ENCODE measurements around the gene SCAPER.
"Not testable (repeated sequence)": the region's sequence is repeated elsewhere in the genome, so short reads cannot be mapped to it uniquely, and the experiment has no call there.

Gene SCAPER

DNA sequence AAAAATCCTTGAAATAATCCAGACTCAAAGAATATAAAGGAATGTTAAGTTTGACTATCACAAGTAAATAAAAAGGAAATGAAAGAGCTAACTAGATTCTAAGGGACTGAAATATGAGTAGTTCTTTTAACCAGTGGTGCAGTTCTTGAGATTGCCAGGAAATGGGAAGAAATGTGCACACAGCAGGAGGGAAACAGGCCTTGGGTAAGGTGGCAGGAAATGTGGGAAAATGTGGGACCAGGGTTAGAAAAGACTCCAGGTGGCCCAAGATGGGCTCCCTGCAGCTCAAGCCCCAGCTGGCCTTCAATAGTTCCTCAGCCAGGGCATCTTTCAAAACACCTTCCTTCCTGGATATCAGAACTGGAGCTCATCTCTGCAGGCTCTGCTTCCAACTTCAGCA, 387.2 kb downstream of the SCAPER start:
- H3K9me3 Mint-ChIP-seq: no peaks in the 10 kb centered on the region
- H3K27ac Mint-ChIP-seq: no peak overlapping the region
- H3K4me1 Mint-ChIP-seq: no peaks in the 10 kb centered on the region
- no peak overlapping the region for H3K4me3 Mint-ChIP-seq
- no peaks in the 10 kb centered on the region for H3K27me3 Mint-ChIP-seq (ENCODE audit: low read depth, poor library complexity)
- no peak for DNase-seq
- no peaks in the 10 kb centered on the region for H3K36me3 Mint-ChIP-seq (ENCODE audit: low read depth)
- TF ChIP-seq, protein P1, sequence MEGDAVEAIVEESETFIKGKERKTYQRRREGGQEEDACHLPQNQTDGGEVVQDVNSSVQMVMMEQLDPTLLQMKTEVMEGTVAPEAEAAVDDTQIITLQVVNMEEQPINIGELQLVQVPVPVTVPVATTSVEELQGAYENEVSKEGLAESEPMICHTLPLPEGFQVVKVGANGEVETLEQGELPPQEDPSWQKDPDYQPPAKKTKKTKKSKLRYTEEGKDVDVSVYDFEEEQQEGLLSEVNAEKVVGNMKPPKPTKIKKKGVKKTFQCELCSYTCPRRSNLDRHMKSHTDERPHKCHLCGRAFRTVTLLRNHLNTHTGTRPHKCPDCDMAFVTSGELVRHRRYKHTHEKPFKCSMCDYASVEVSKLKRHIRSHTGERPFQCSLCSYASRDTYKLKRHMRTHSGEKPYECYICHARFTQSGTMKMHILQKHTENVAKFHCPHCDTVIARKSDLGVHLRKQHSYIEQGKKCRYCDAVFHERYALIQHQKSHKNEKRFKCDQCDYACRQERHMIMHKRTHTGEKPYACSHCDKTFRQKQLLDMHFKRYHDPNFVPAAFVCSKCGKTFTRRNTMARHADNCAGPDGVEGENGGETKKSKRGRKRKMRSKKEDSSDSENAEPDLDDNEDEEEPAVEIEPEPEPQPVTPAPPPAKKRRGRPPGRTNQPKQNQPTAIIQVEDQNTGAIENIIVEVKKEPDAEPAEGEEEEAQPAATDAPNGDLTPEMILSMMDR (IDR thresholded peaks at IDR 0.05): no peak

- DNase-seq: no peak
- Mint-ChIP-seq H3K4me3 (no peak overlapping the region), H3K27ac (no peak overlapping the region)
These were observed 390.9 kb downstream of the SCAPER start for GRCh38 chr15:76514282-76514681.

GRCh38 chr15:76512971-76513370, 392.2 kb downstream of the SCAPER start:
- Mint-ChIP-seq H3K4me1 (no peaks in the 10 kb centered on the region), H3K4me3 (no peak overlapping the region), H3K36me3 (ENCODE audit: low read depth) (no peaks in the 10 kb centered on the region), H3K27me3 (ENCODE audit: low read depth, poor library complexity) (no peaks in the 10 kb centered on the region), H3K9me3 (peaks cover 4% of the 10 kb centered on the region), H3K27ac (peak overlapping the region; percentile 7)
- no peak for DNase-seq
- TF ChIP-seq, protein P1 (IDR thresholded peaks at IDR 0.05): no peak

More at GRCh38 chr15:76514282-76514681, 390.9 kb downstream of the SCAPER start:
- Mint-ChIP-seq H3K27me3 (ENCODE audit: low read depth, poor library complexity) (no peaks in the 10 kb centered on the region), H3K36me3 (ENCODE audit: low read depth) (no peaks in the 10 kb centered on the region), H3K9me3 (peaks cover 4% of the 10 kb centered on the region), H3K4me1 (no peaks in the 10 kb centered on the region)
- TF ChIP-seq, protein P1 (IDR thresholded peaks at IDR 0.05): no peak

DNA sequence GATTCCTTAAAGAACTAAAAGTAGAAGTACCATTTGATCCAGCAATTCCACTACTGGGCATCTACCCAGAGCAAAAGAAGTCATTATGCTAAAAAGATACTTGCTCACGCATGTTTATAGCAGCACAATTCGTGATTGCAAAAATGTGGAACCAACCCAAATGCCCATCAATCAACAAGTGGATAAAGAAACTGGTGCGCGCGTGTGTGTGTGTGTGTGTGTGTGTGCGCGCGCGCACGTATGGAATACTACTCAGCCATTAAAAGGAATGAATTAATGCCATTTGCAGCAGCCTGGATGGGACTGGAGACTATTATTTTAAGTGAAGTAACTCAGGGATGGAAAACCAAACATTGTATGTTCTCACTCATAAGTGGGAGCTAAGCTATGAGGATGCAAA, 394.5 kb downstream of the SCAPER start:
- not testable (repeated sequence) for H3K9me3 Mint-ChIP-seq; H3K36me3 Mint-ChIP-seq (ENCODE audit: low read depth); H3K4me3 Mint-ChIP-seq; H3K27ac Mint-ChIP-seq; H3K4me1 Mint-ChIP-seq; H3K27me3 Mint-ChIP-seq (ENCODE audit: low read depth, poor library complexity); DNase-seq

- H3K4me1 Mint-ChIP-seq: no peaks in the 10 kb centered on the region
- H3K27ac Mint-ChIP-seq: no peak overlapping the region
- TF ChIP-seq, protein P1 (IDR thresholded peaks at IDR 0.05): no peak
- no peaks in the 10 kb centered on the region for H3K27me3 Mint-ChIP-seq (ENCODE audit: low read depth, poor library complexity)
- H3K4me3 Mint-ChIP-seq: no peak overlapping the region
- no peak for DNase-seq
- H3K9me3 Mint-ChIP-seq: no peaks in the 10 kb centered on the region
- H3K36me3 Mint-ChIP-seq (ENCODE audit: low read depth): no peaks in the 10 kb centered on the region
These were observed 401.3 kb downstream of the SCAPER start for GRCh38 chr15:76503804-76504203.

DNA sequence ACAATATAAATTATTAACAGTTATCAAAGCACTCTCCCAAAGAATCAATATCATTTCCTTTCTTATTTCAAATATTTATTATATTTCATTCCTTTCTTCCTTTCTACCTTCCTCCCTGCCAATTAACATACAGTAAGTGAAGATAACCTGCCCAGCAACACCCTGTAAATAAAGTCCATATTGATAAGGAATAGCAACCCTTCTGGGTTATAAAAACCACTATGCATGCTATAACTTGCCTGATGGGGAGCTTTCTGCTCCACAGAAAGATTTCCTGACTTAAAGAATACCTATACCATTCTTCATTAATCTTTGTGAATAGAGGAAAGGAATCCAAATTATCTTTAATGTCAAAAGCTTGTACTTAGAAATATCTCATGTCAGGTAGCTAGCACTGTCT, 402.0 kb downstream of the SCAPER start:
- Mint-ChIP-seq H3K36me3 (ENCODE audit: low read depth) (no peaks in the 10 kb centered on the region), H3K4me3 (no peak overlapping the region), H3K27ac (no peak overlapping the region), H3K4me1 (no peaks in the 10 kb centered on the region), H3K9me3 (no peaks in the 10 kb centered on the region), H3K27me3 (ENCODE audit: low read depth, poor library complexity) (no peaks in the 10 kb centered on the region)
- DNase-seq: no peak
- TF ChIP-seq, protein P1 (IDR thresholded peaks at IDR 0.05): no peak
